HFF-Myc (cell line): ENCODE results near the gene TFCP2.

Experiments used
- DNase-seq: peaks from one replicate; pipeline ENCODE4 v3.0.0-alpha.2; 2011; ENCODE audit warnings: low read depth; ENCODE audit errors: extremely low read depth
- H3K4me3 ChIP-seq: replicated peaks from 2 replicates; pipeline ENCODE4 v1.5.1; 2011; ENCODE audit warnings: low read depth, mild to moderate bottlenecking, control low read depth, low read length
- TF ChIP-seq, protein P1 (sequence below): IDR thresholded peaks from 2 replicates; pipeline ENCODE4 v1.5.1; 2012; ENCODE audit warnings: mild to moderate bottlenecking, low read depth, low read length, control low read depth; ENCODE audit errors: missing control alignments

TFCP2 gene

DNA sequence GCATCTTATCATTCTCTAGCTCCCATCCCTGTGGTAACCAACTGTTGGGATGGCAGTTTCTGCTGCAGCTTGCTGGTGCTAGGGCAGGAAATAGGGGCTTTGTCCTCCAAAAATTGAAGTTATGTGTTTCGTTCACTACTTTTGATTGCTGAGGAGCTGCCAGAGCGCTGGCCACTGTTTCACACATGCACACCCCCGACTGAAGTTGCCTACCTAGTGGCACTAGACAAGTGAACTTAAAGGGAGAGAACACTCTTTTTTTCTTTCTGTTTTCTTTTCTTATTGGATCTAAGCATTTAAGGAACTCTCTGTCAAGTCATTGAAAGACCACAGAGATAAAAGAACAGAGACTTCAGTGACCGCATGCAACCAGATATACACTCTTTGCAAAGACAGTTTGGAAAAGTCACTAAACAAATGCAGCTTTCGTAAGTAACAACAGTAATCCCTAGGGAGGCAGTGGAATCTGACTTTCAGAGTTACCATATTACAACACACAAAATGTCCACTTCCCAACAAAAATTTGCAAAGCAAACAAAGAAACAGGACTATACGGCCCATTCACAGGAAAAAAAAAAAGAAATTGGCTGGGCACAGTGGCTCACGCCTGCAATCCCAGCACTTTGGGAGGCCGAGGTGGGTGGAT, 12.0 kb downstream of the TFCP2 start:
- TF ChIP-seq, protein P1, sequence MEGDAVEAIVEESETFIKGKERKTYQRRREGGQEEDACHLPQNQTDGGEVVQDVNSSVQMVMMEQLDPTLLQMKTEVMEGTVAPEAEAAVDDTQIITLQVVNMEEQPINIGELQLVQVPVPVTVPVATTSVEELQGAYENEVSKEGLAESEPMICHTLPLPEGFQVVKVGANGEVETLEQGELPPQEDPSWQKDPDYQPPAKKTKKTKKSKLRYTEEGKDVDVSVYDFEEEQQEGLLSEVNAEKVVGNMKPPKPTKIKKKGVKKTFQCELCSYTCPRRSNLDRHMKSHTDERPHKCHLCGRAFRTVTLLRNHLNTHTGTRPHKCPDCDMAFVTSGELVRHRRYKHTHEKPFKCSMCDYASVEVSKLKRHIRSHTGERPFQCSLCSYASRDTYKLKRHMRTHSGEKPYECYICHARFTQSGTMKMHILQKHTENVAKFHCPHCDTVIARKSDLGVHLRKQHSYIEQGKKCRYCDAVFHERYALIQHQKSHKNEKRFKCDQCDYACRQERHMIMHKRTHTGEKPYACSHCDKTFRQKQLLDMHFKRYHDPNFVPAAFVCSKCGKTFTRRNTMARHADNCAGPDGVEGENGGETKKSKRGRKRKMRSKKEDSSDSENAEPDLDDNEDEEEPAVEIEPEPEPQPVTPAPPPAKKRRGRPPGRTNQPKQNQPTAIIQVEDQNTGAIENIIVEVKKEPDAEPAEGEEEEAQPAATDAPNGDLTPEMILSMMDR, result no peak
- no peak for DNase-seq
- H3K4me3 ChIP-seq, result no peak overlapping the region

DNA sequence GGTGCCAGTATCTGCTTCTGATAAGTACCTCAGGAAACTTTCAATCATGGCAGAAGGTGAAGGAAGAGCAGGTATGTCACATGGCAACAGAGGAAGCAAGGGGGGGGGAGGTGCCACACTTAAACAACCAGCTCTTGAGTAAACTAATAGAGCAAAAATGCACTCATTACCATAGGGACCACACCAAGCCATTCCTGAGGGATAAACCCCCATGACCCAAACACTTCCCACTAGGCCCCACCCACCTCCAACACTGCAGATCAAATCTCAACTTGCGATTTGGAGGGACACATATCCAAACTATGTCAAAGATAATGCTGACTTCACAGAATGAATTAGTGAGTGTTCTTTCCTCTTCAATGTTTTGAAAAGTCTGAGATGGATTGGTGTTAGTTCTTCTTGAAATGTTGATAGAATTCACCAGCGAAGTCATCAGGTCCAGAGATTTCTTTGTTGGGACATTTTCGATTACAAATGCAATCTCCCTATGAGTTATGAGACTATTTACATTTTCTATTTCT, 16.6 kb downstream of the TFCP2 start:
- DNase-seq, result no peak
- TF ChIP-seq, protein P1, result no peak
- H3K4me3 ChIP-seq, result no peak overlapping the region

DNA sequence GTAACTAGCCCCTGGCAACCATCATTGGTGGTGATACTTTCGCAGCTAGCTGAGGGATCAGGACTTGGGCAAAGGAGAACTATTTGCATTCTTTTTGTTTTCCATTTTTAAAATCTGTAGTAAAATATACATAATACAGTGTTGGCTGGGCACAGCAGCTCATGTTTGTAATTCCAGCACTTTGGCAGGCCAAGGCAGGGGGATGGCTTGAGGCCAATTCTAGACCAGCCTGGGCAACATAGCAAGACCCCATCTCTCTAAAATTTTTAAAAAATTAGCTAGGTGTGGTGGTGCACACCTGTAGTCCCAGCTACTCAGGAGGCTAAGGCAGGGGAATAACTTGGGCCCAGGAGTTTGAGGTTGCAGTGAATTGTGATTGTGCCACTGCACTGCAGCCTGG, 20.0 kb downstream of the TFCP2 start:
- TF ChIP-seq, protein P1, result no peak
- DNase-seq, result no peak
- no peak overlapping the region for H3K4me3 ChIP-seq

DNA sequence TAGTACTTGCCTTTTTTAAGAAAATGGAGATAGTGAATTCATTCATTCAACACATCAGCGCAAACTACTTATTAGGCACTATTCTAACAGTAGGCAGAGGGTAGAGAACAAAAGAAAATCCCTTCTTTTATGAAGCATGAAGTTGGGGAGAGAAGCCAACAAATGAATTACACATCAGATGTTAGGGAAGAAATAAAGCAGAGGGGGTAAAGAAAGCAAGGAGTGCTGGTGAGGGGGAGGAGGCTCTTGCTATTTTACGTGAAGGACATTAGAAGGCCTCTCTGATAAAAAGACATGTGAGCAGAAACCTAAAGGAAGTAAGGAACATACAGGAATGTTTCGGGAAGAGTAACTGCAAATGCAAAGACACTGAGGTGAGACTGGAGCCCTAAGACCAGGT, 22.2 kb downstream of the TFCP2 start:
- TF ChIP-seq, protein P1, result no peak
- no peak for DNase-seq
- no peak overlapping the region for H3K4me3 ChIP-seq

DNA sequence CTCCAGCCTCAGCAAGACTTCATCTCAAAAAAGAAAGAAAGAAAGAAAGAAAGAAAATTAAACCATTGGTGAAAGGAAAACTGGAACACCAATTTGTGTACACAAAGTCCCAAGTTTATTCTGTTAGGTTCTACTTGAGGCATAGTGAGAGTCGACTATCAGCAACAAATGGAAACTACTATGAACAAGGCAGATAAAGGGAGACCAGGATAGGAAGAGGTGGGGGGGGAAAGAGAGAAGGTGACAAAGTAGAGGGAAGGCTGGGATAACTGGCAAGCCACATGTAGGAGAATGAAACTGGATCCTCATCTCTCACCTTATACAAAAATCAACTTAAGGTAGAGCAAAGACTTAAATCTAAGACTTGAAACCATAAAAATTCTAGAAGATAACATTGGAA, 25.6 kb downstream of the TFCP2 start:
- DNase-seq, result no peak
- H3K4me3 ChIP-seq, result no peak overlapping the region
- TF ChIP-seq, protein P1, result no peak

DNA sequence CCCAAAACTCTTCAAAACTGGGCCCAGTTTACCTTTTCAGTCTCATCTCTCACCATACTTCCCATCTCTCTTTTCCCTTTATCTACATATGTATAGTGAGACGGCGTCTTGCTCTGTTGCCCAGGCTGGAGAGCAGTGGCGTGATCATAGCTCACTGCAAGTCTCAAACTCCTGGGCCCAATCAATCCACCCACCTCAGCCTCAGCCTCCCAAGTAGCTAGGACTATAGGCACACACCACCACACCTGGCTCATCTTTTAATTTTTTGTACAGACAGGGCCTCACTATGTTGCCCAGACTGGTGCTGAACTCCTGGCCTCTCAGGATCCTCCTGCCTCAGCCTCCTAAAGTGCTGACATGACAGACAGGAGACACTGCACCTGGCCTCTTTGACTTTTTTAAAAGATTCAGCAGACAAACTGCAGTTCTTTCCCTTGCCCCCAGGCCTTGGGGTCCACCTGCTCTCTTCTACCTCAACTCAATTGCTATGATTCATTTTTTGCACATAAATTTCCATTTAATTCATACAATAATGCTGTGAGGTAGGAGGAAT, 33.6 kb downstream of the TFCP2 start:
- DNase-seq, result no peak
- no peak overlapping the region for H3K4me3 ChIP-seq
- TF ChIP-seq, protein P1, result no peak
